SU-DHL-6 (cell line): Measurements from ENCODE around the gene GABBR1.

Experiments used
- H2AFZ ChIP-seq: fragments of 200-600 bp; sonication (generic); 2 replicates; pipeline ENCODE4 v1.6.1; 2014; ENCODE audit warnings: low read depth, mild to moderate bottlenecking, moderate library complexity, mixed read lengths, antibody characterized with exemption, low read length; ENCODE audit not compliant: severe bottlenecking
- H3F3A ChIP-seq: fragments of 200-600 bp; shearing (Covaris generic); 2 replicates; pipeline ENCODE4 v1.6.0; 2016; ENCODE audit warnings: antibody characterized with exemption, mild to moderate bottlenecking; ENCODE audit not compliant: insufficient read depth
- H3K27ac ChIP-seq: fragments of 200-600 bp; sonication (generic); 2 replicates; pipeline ENCODE4 v1.5.1; 2016; ENCODE audit warnings: low read depth, mild to moderate bottlenecking, low read length, moderate library complexity, mixed read lengths
- H3K27me3 ChIP-seq: fragments of 200-600 bp; sonication (generic), shearing (Covaris generic); 2 replicates; pipeline ENCODE4 v1.6.0; 2014; ENCODE audit warnings: mild to moderate bottlenecking, low read length
- H3K36me3 ChIP-seq: fragments of 200-600 bp; sonication (generic); 2 replicates; pipeline ENCODE4 v1.6.1; 2014; ENCODE audit warnings: mild to moderate bottlenecking, low read length, mixed read lengths
- H3K4me2 ChIP-seq: fragments of 300-600, 200-600 bp; shearing (Covaris generic), sonication (generic); 2 replicates; pipeline ENCODE4 v1.6.0; 2014; ENCODE audit warnings: low read length, low read depth, mild to moderate bottlenecking; ENCODE audit not compliant: poor library complexity, severe bottlenecking
- H3K4me3 ChIP-seq: fragments of 200-600 bp; sonication (generic); 2 replicates; pipeline ENCODE4 v1.5.1; 2014; ENCODE audit warnings: antibody characterized with exemption, low read length, mild to moderate bottlenecking, mixed read lengths; ENCODE audit not compliant: insufficient read depth, poor library complexity, severe bottlenecking
- H3K79me2 ChIP-seq: fragments of 200-600 bp; sonication (generic); 2 replicates; pipeline ENCODE4 v1.6.1; 2014; ENCODE audit warnings: mild to moderate bottlenecking, low read length, moderate library complexity; ENCODE audit not compliant: insufficient read depth
- H3K9ac ChIP-seq: fragments of 200-600 bp; sonication (generic); 2 replicates; pipeline ENCODE4 v1.7.0; 2014; ENCODE audit warnings: mild to moderate bottlenecking, low read length
- H3K9me2 ChIP-seq: fragments of 200-600 bp; sonication (generic); replicated peaks from 2 replicates; pipeline ENCODE4 v1.6.1; 2014; ENCODE audit warnings: low read length; ENCODE audit not compliant: insufficient read depth
- H3K9me3 ChIP-seq: fragments of 200-600 bp; sonication (generic); 2 replicates; pipeline ENCODE4 v1.6.1; 2014; ENCODE audit warnings: low read length, mixed read lengths; ENCODE audit not compliant: insufficient read depth
- H4K20me1 ChIP-seq: fragments of 200-600 bp; sonication (generic); 2 replicates; pipeline ENCODE4 v1.6.1; 2014; ENCODE audit warnings: low read depth, mild to moderate bottlenecking, antibody characterized with exemption, low read length, moderate library complexity, mixed read lengths
- EZH2phosphoT487 ChIP-seq: fragments of 200-600 bp; sonication (generic), shearing (Covaris generic); conservative IDR thresholded peaks from 2 replicates; pipeline ENCODE4 v1.6.1; 2018; ENCODE audit warnings: mild to moderate bottlenecking, antibody characterized with exemption, low read length, moderate library complexity, mixed read lengths
- TF ChIP-seq, protein P1 (sequence below): fragments of 200-600 bp; sonication (generic); IDR thresholded peaks from one replicate; pipeline ENCODE4 v1.5.1; 2017; ENCODE audit warnings: antibody characterized with exemption, mild to moderate bottlenecking, low read length, moderate library complexity; ENCODE audit not compliant: insufficient read depth, poor library complexity, severe bottlenecking

GABBR1 gene

GRCh38 chr6:29521006-29521680 is 111.8 kb downstream of the GABBR1 start:
- H4K20me1 ChIP-seq, result no peaks in the 10 kb centered on the region
- H3K27me3 ChIP-seq, result no peaks in the 10 kb centered on the region
- H3K9ac ChIP-seq, result no peak overlapping the region
- no peaks in the 10 kb centered on the region for H3K79me2 ChIP-seq
- H3F3A ChIP-seq, result no peaks in the 10 kb centered on the region
- H3K9me3 ChIP-seq, result peaks cover 6% of the 10 kb centered on the region; the same call in 1 of the 2 replicates
- no peaks in the 10 kb centered on the region for H3K36me3 ChIP-seq
- no peak overlapping the region for H3K4me3 ChIP-seq
- no peak overlapping the region for H2AFZ ChIP-seq
- H3K27ac ChIP-seq, result no peak overlapping the region
- no peaks in the 10 kb centered on the region for H3K9me2 ChIP-seq
- H3K4me2 ChIP-seq, result no peak overlapping the region
- TF ChIP-seq EZH2phosphoT487, result no peak
- TF ChIP-seq, protein P1, sequence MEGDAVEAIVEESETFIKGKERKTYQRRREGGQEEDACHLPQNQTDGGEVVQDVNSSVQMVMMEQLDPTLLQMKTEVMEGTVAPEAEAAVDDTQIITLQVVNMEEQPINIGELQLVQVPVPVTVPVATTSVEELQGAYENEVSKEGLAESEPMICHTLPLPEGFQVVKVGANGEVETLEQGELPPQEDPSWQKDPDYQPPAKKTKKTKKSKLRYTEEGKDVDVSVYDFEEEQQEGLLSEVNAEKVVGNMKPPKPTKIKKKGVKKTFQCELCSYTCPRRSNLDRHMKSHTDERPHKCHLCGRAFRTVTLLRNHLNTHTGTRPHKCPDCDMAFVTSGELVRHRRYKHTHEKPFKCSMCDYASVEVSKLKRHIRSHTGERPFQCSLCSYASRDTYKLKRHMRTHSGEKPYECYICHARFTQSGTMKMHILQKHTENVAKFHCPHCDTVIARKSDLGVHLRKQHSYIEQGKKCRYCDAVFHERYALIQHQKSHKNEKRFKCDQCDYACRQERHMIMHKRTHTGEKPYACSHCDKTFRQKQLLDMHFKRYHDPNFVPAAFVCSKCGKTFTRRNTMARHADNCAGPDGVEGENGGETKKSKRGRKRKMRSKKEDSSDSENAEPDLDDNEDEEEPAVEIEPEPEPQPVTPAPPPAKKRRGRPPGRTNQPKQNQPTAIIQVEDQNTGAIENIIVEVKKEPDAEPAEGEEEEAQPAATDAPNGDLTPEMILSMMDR, result no peak

GRCh38 chr6:29520232-29520631 is 112.8 kb downstream of the GABBR1 start:
- Histone ChIP-seq H3K9me3 (peaks cover 6% of the 10 kb centered on the region; the same call in 1 of the 2 replicates), H3K9me2 (no peaks in the 10 kb centered on the region), H3K27ac (no peak overlapping the region), H3K79me2 (no peaks in the 10 kb centered on the region), H3K4me3 (no peak overlapping the region), H3K9ac (no peak overlapping the region), H2AFZ (no peak overlapping the region), H3K4me2 (no peak overlapping the region), H3F3A (no peaks in the 10 kb centered on the region), H4K20me1 (no peaks in the 10 kb centered on the region), H3K36me3 (no peaks in the 10 kb centered on the region), H3K27me3 (no peaks in the 10 kb centered on the region)
- TF ChIP-seq EZH2phosphoT487, result no peak
- TF ChIP-seq, protein P1, result no peak

- no peaks in the 10 kb centered on the region for H3K27me3 ChIP-seq
- no peak overlapping the region for H3K9ac ChIP-seq
- H3K9me3 ChIP-seq, result peaks cover 6% of the 10 kb centered on the region; the same call in 1 of the 2 replicates
- no peak overlapping the region for H2AFZ ChIP-seq
- H3K36me3 ChIP-seq, result no peaks in the 10 kb centered on the region
- H3K27ac ChIP-seq, result no peak overlapping the region
- TF ChIP-seq, protein P1, result no peak
- TF ChIP-seq EZH2phosphoT487, result no peak
- no peaks in the 10 kb centered on the region for H3K9me2 ChIP-seq
- H3K4me2 ChIP-seq, result no peak overlapping the region
- no peaks in the 10 kb centered on the region for H3F3A ChIP-seq
- H3K79me2 ChIP-seq, result no peaks in the 10 kb centered on the region
- H3K4me3 ChIP-seq, result no peak overlapping the region
- H4K20me1 ChIP-seq, result no peaks in the 10 kb centered on the region
Measured at GRCh38 chr6:29519291-29520010, 113.5 kb downstream of the GABBR1 start.
